Measurements from ENCODE around the gene NDC80. TPM values are rescaled to one million over a fixed set of nuclear protein-coding genes. Genes with fewer than 3 reads are reported as not detected.

NDC80 gene
- total RNA-seq, 1 donor from 2014 or later, result 20.8 TPM

Other genes starting within 250 kb of the NDC80 start
- 7.0 and 8.3 TPM in 2 replicates for gene METTL4, start 52 bp upstream of the NDC80 start, total RNA-seq
- 43.0 and 44.2 TPM in 2 replicates for gene SMCHD1, start 84.2 kb downstream of the NDC80 start, total RNA-seq